Measurements from ENCODE around the gene ADAMTS4.

ADAMTS4 gene

GRCh38 chr1:161180639-161181038 lies 18.2 kb downstream of the ADAMTS4 start:
- Mint-ChIP-seq H3K4me3 (no peak overlapping the region), H3K27me3 (no peaks in the 10 kb centered on the region), H3K27ac (no peak overlapping the region), H3K9me3 (no peaks in the 10 kb centered on the region), H3K36me3 (ENCODE audit: low read depth) (peaks cover 13% of the 10 kb centered on the region), H3K4me1 (ENCODE audit: low read depth) (peaks cover 63% of the 10 kb centered on the region)
- intact Hi-C loops (cut with micrococcal nuclease) = no loop called here

GRCh38 chr1:161179698-161180097 lies 19.2 kb downstream of the ADAMTS4 start:
- intact Hi-C loops (cut with micrococcal nuclease) = no loop called here
- Mint-ChIP-seq H3K4me1 (ENCODE audit: low read depth) (peaks cover 58% of the 10 kb centered on the region), H3K27ac (no peak overlapping the region), H3K27me3 (no peaks in the 10 kb centered on the region), H3K36me3 (ENCODE audit: low read depth) (peaks cover 22% of the 10 kb centered on the region), H3K9me3 (no peaks in the 10 kb centered on the region), H3K4me3 (no peak overlapping the region)

GRCh38 chr1:161177936-161178244 lies 21.0 kb downstream of the ADAMTS4 start:
- Mint-ChIP-seq H3K27me3 (no peaks in the 10 kb centered on the region), H3K4me3 (peak overlapping the region; percentile 99), H3K9me3 (no peaks in the 10 kb centered on the region), H3K27ac (peak overlapping the region; percentile 91), H3K36me3 (ENCODE audit: low read depth) (peaks cover 40% of the 10 kb centered on the region), H3K4me1 (ENCODE audit: low read depth) (peaks cover 48% of the 10 kb centered on the region)
- intact Hi-C loops (cut with micrococcal nuclease) = no loop called here

- peak within 1 kb of the TSS; percentile 91 for H3K27ac Mint-ChIP-seq
- H3K4me1 Mint-ChIP-seq (ENCODE audit: low read depth) = peaks cover 42% of the 10 kb centered on the region
- H3K27me3 Mint-ChIP-seq = no peaks in the 10 kb centered on the region
- peak within 1 kb of the TSS; percentile 99 for H3K4me3 Mint-ChIP-seq
- peaks cover 46% of the 10 kb centered on the region for H3K36me3 Mint-ChIP-seq (ENCODE audit: low read depth)
- no peaks in the 10 kb centered on the region for H3K9me3 Mint-ChIP-seq
- intact Hi-C loops (cut with micrococcal nuclease) = no loop called here
These were observed 21.5 kb downstream of the ADAMTS4 start, which contains the start of gene B4GALT3 for GRCh38 chr1:161177112-161177935. Gene B4GALT3, minus strand, starts transcription at chr1:161177507. Its CDS starts 1,447 bp downstream, at chr1:161176060.

- H3K4me3 Mint-ChIP-seq = peak overlapping the region; percentile 99
- H3K9me3 Mint-ChIP-seq = no peaks in the 10 kb centered on the region
- intact Hi-C loops (cut with micrococcal nuclease) = no loop called here
- peaks cover 35% of the 10 kb centered on the region for H3K4me1 Mint-ChIP-seq (ENCODE audit: low read depth)
- no peaks in the 10 kb centered on the region for H3K27me3 Mint-ChIP-seq
- peaks cover 53% of the 10 kb centered on the region for H3K36me3 Mint-ChIP-seq (ENCODE audit: low read depth)
- peak overlapping the region; percentile 91 for H3K27ac Mint-ChIP-seq
These were observed 22.3 kb downstream of the ADAMTS4 start for GRCh38 chr1:161176468-161177111.

- Mint-ChIP-seq H3K9me3 (no peaks in the 10 kb centered on the region), H3K4me1 (ENCODE audit: low read depth) (peaks cover 31% of the 10 kb centered on the region), H3K27ac (peak overlapping the region; percentile 91), H3K36me3 (ENCODE audit: low read depth) (peaks cover 60% of the 10 kb centered on the region), H3K27me3 (no peaks in the 10 kb centered on the region), H3K4me3 (peak overlapping the region; percentile 99)
- intact Hi-C loops (cut with micrococcal nuclease) = no loop called here
These were observed 22.9 kb downstream of the ADAMTS4 start for GRCh38 chr1:161175771-161176453.

GRCh38 chr1:161174911-161175310 lies 23.9 kb downstream of the ADAMTS4 start:
- Mint-ChIP-seq H3K4me1 (ENCODE audit: low read depth) (peaks cover 22% of the 10 kb centered on the region), H3K4me3 (no peak overlapping the region), H3K36me3 (ENCODE audit: low read depth) (peaks cover 69% of the 10 kb centered on the region), H3K9me3 (no peaks in the 10 kb centered on the region), H3K27ac (peak overlapping the region; percentile 24), H3K27me3 (no peaks in the 10 kb centered on the region)
- intact Hi-C loops (cut with micrococcal nuclease) = no loop called here

GRCh38 chr1:161173711-161174110 lies 25.1 kb downstream of the ADAMTS4 start:
- intact Hi-C loops (cut with micrococcal nuclease) = no loop called here
- Mint-ChIP-seq H3K36me3 (ENCODE audit: low read depth) (peaks cover 79% of the 10 kb centered on the region), H3K27me3 (no peaks in the 10 kb centered on the region), H3K9me3 (no peaks in the 10 kb centered on the region), H3K4me3 (no peak overlapping the region), H3K4me1 (ENCODE audit: low read depth) (peaks cover 22% of the 10 kb centered on the region), H3K27ac (no peak overlapping the region)

GRCh38 chr1:161172776-161173376 lies 26.0 kb downstream of the ADAMTS4 start:
- intact Hi-C loops (cut with micrococcal nuclease) = no loop called here
- Mint-ChIP-seq H3K27ac (no peak overlapping the region), H3K4me3 (no peak overlapping the region), H3K9me3 (no peaks in the 10 kb centered on the region), H3K27me3 (no peaks in the 10 kb centered on the region), H3K36me3 (ENCODE audit: low read depth) (peaks cover 87% of the 10 kb centered on the region), H3K4me1 (ENCODE audit: low read depth) (peaks cover 28% of the 10 kb centered on the region)

GRCh38 chr1:161172349-161172748 lies 26.5 kb downstream of the ADAMTS4 start:
- Mint-ChIP-seq H3K36me3 (ENCODE audit: low read depth) (peaks cover 87% of the 10 kb centered on the region), H3K27ac (no peak overlapping the region), H3K4me1 (ENCODE audit: low read depth) (peaks cover 34% of the 10 kb centered on the region), H3K4me3 (no peak overlapping the region), H3K9me3 (no peaks in the 10 kb centered on the region), H3K27me3 (no peaks in the 10 kb centered on the region)
- intact Hi-C loops (cut with micrococcal nuclease) = no loop called here

GRCh38 chr1:161171696-161172095 lies 27.2 kb downstream of the ADAMTS4 start:
- Mint-ChIP-seq H3K4me1 (ENCODE audit: low read depth) (peaks cover 39% of the 10 kb centered on the region), H3K36me3 (ENCODE audit: low read depth) (peaks cover 85% of the 10 kb centered on the region)
- intact Hi-C loops (cut with micrococcal nuclease) = no loop called here

GRCh38 chr1:161171191-161171590 lies 27.7 kb downstream of the ADAMTS4 start:
- Mint-ChIP-seq H3K27me3 (no peaks in the 10 kb centered on the region), H3K4me3 (no peak overlapping the region), H3K4me1 (ENCODE audit: low read depth) (peaks cover 39% of the 10 kb centered on the region), H3K27ac (no peak overlapping the region), H3K36me3 (ENCODE audit: low read depth) (peaks cover 89% of the 10 kb centered on the region), H3K9me3 (no peaks in the 10 kb centered on the region)
- intact Hi-C loops (cut with micrococcal nuclease) = no loop called here

More at GRCh38 chr1:161171696-161172095, 27.2 kb downstream of the ADAMTS4 start:
- H3K4me3 Mint-ChIP-seq = no peak overlapping the region
- H3K27ac Mint-ChIP-seq = no peak overlapping the region
- no peaks in the 10 kb centered on the region for H3K27me3 Mint-ChIP-seq
- no peaks in the 10 kb centered on the region for H3K9me3 Mint-ChIP-seq

GRCh38 chr1:161168906-161169305 lies 29.9 kb downstream of the ADAMTS4 start:
- Mint-ChIP-seq H3K27me3 (no peaks in the 10 kb centered on the region), H3K27ac (no peak overlapping the region), H3K9me3 (no peaks in the 10 kb centered on the region), H3K36me3 (ENCODE audit: low read depth) (peaks cover 79% of the 10 kb centered on the region), H3K4me1 (ENCODE audit: low read depth) (peaks cover 49% of the 10 kb centered on the region), H3K4me3 (no peak overlapping the region)
- intact Hi-C loops (cut with micrococcal nuclease) = no loop called here
